Fibroblast of mammary gland (primary cell): ENCODE results near the gene ITGAV.

ENCODE experiments used
- DNase-seq: peaks from one replicate; pipeline ENCODE4 v3.0.0-alpha.2; 2010; ENCODE audit warnings: low read depth
- H3K4me3 ChIP-seq: 2 replicates; pipeline ENCODE4 v1.5.1; 2011; ENCODE audit warnings: low read depth, mild to moderate bottlenecking, low read length, moderate library complexity; ENCODE audit not compliant: control insufficient read depth
- CTCF ChIP-seq: conservative IDR thresholded peaks from 2 replicates; pipeline ENCODE4 v1.5.1; 2011; ENCODE audit warnings: low read depth, low read length, inconsistent platforms; ENCODE audit not compliant: control insufficient read depth, insufficient read depth

ITGAV gene

GRCh38 chr2:186589612-186590349 lies at the start of gene ITGAV:
Gene ITGAV, plus strand, starts transcription at chr2:186590056. Its CDS starts 283 bp downstream, at chr2:186590339.
- DNase-seq: peak; percentile 85
- peak within 1 kb of the TSS; percentile 90 for H3K4me3 ChIP-seq
- no peak for TF ChIP-seq CTCF

GRCh38 chr2:186540941-186541340 lies 48.9 kb upstream of the ITGAV start:
- no peak for TF ChIP-seq CTCF
- no peak overlapping the region for H3K4me3 ChIP-seq
- peak; percentile 61 for DNase-seq

- H3K4me3 ChIP-seq: no peak overlapping the region
- DNase-seq: no peak
- no peak for TF ChIP-seq CTCF
Observed at GRCh38 chr2:186542002-186542401, 47.9 kb upstream of the ITGAV start.

GRCh38 chr2:186543561-186544131 lies 46.2 kb upstream of the ITGAV start:
- TF ChIP-seq CTCF: no peak
- H3K4me3 ChIP-seq: peak overlapping the region; percentile 11
- peak; percentile 95 for DNase-seq

GRCh38 chr2:186544255-186544675 lies 45.6 kb upstream of the ITGAV start:
- peak overlapping the region; percentile 11 for H3K4me3 ChIP-seq
- no peak for TF ChIP-seq CTCF
- DNase-seq: peak; percentile 87

DNA sequence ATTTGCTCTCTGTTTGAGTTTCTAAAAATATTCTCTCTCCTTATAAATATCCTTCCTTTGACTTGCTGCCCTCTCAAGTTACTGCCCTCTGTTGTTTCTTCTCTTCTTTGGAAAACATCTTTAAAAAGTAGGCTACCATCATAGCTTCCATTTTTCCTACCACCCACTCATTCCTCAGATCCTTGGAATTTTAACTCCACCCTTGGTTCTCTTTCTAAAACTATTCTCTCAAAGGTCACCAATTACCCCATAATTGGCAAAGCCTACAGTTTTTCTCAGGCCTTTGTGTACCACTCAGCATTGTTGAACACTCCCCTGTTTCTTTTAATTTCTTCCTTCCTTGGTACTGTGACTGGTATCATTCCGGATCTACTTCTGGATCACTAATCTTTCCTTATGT lies 43.0 kb upstream of the ITGAV start:
- peak; percentile 56 for DNase-seq
- TF ChIP-seq CTCF: no peak
- no peak overlapping the region for H3K4me3 ChIP-seq
